IPS-18c (cell line): Measurements from ENCODE around the gene BAIAP2L2.
"Not testable (repeated sequence)": the region's sequence is repeated elsewhere in the genome, so short reads cannot be mapped to it uniquely, and the experiment has no call there.

Experiments
- H3K4me3 ChIP-seq: 2 replicates; pipeline ENCODE4 v1.7.0; 2013; ENCODE audit warnings: low read depth, mild to moderate bottlenecking, low read length, moderate library complexity; ENCODE audit not compliant: insufficient read depth
- H3K9me3 ChIP-seq: one replicate; pipeline ENCODE4 v1.6.1; 2013; ENCODE audit warnings: mild to moderate bottlenecking, low read length, moderate library complexity; ENCODE audit not compliant: control insufficient read depth, insufficient read depth

BAIAP2L2 gene

GRCh38 chr22:38110008-38110862 is at the start of gene BAIAP2L2:
Gene BAIAP2L2, minus strand, starts transcription at chr22:38110684. Its CDS starts 159 bp downstream, at chr22:38110525.
- no peaks in the 10 kb centered on the region for H3K9me3 ChIP-seq
- H3K4me3 ChIP-seq, result no peak within 1 kb of the TSS

GRCh38 chr22:38155703-38156102 is 45.2 kb upstream of the BAIAP2L2 start:
- no peak overlapping the region for H3K4me3 ChIP-seq
- no peaks in the 10 kb centered on the region for H3K9me3 ChIP-seq

- H3K4me3 ChIP-seq, H3K9me3 ChIP-seq: not testable (repeated sequence)
Measured at GRCh38 chr22:38154563-38154915, 44.1 kb upstream of the BAIAP2L2 start.

- Histone ChIP-seq H3K4me3 (no peak overlapping the region), H3K9me3 (no peaks in the 10 kb centered on the region)
Measured at GRCh38 chr22:38153821-38154562, 43.5 kb upstream of the BAIAP2L2 start.

GRCh38 chr22:38151126-38151500 is 40.6 kb upstream of the BAIAP2L2 start:
- no peaks in the 10 kb centered on the region for H3K9me3 ChIP-seq
- H3K4me3 ChIP-seq, result no peak overlapping the region

- no peak overlapping the region for H3K4me3 ChIP-seq
- no peaks in the 10 kb centered on the region for H3K9me3 ChIP-seq
Measured at GRCh38 chr22:38148245-38148644, 37.8 kb upstream of the BAIAP2L2 start.

GRCh38 chr22:38146166-38146565 is 35.7 kb upstream of the BAIAP2L2 start:
- not testable (repeated sequence) for H3K4me3 ChIP-seq, H3K9me3 ChIP-seq

GRCh38 chr22:38144025-38144405 is 33.5 kb upstream of the BAIAP2L2 start:
- no peak overlapping the region for H3K4me3 ChIP-seq
- no peaks in the 10 kb centered on the region for H3K9me3 ChIP-seq

- no peak overlapping the region for H3K4me3 ChIP-seq
- no peaks in the 10 kb centered on the region for H3K9me3 ChIP-seq
Measured at GRCh38 chr22:38142606-38143005, 32.1 kb upstream of the BAIAP2L2 start.

GRCh38 chr22:38141217-38141973 is 30.9 kb upstream of the BAIAP2L2 start:
- Histone ChIP-seq H3K4me3 (no peak overlapping the region), H3K9me3 (no peaks in the 10 kb centered on the region)

GRCh38 chr22:38139901-38140300 is 29.4 kb upstream of the BAIAP2L2 start:
- Histone ChIP-seq H3K9me3 (no peaks in the 10 kb centered on the region), H3K4me3 (no peak overlapping the region)

- H3K9me3 ChIP-seq, result no peaks in the 10 kb centered on the region
- no peak overlapping the region for H3K4me3 ChIP-seq
Measured at GRCh38 chr22:38138961-38139360, 28.5 kb upstream of the BAIAP2L2 start.

- no peak overlapping the region for H3K4me3 ChIP-seq
- H3K9me3 ChIP-seq, result no peaks in the 10 kb centered on the region
Measured at GRCh38 chr22:38137876-38138687, 27.6 kb upstream of the BAIAP2L2 start.

- H3K4me3 ChIP-seq, result no peak overlapping the region
- H3K9me3 ChIP-seq, result no peaks in the 10 kb centered on the region
Measured at GRCh38 chr22:38136607-38137006, 26.1 kb upstream of the BAIAP2L2 start.

GRCh38 chr22:38135133-38135706 is 24.7 kb upstream of the BAIAP2L2 start:
- H3K9me3 ChIP-seq, result no peaks in the 10 kb centered on the region
- no peak overlapping the region for H3K4me3 ChIP-seq

- Histone ChIP-seq H3K9me3 (no peaks in the 10 kb centered on the region), H3K4me3 (no peak overlapping the region)
Measured at GRCh38 chr22:38133331-38133730, 22.8 kb upstream of the BAIAP2L2 start.

GRCh38 chr22:38132794-38133193 is 22.3 kb upstream of the BAIAP2L2 start:
- Histone ChIP-seq H3K9me3 (no peaks in the 10 kb centered on the region), H3K4me3 (no peak overlapping the region)
